ENCODE measurements around the gene PTGER3. TPM values are rescaled to one million over a fixed set of nuclear protein-coding genes. Genes with fewer than 3 reads are reported as not detected.

The PTGER3 gene
- total and polyA plus RNA-seq, 2 experiments from 2014 or later = 0.45 to 1.6 TPM

- ATAC-seq = no peak
- no peak overlapping the region for H3K27ac ChIP-seq (ENCODE audit: low read depth)
These were observed 2.1 kb downstream of the PTGER3 start for GRCh38 chr1:71045463-71046028.

More at GRCh38 chr1:71045463-71046028, 2.1 kb downstream of the PTGER3 start:
- H3K36me3 Mint-ChIP-seq (ENCODE audit: low read depth) = no peaks in the 10 kb centered on the region
- H3K4me3 ChIP-seq = no peak overlapping the region
- H2AFZ ChIP-seq = no peak overlapping the region
- H3K27me3 Mint-ChIP-seq (ENCODE audit: insufficient read depth, low read depth, poor library complexity) = peaks cover 25% of the 10 kb centered on the region
- no peak overlapping the region for H3K27ac Mint-ChIP-seq
- H3K27me3 ChIP-seq (ENCODE audit: insufficient read depth) = peaks cover 31% of the 10 kb centered on the region
- peaks cover 9% of the 10 kb centered on the region; the same call in 1 of the 2 replicates for H3K4me1 ChIP-seq (ENCODE audit: insufficient read depth)
- H3K9me3 Mint-ChIP-seq = no peaks in the 10 kb centered on the region; the same call in 2 of the 3 replicates
- no peaks in the 10 kb centered on the region for H4K20me1 ChIP-seq (replicated peaks; ENCODE audit: insufficient read depth)
- H3K36me3 ChIP-seq (ENCODE audit: insufficient read depth) = no peaks in the 10 kb centered on the region
- DNase-seq (ENCODE audit: low spot score) = no peak
- peaks cover 7% of the 10 kb centered on the region; the same call in 2 of the 3 replicates for H3K4me1 Mint-ChIP-seq
- no peak overlapping the region for H3K4me2 ChIP-seq
- TF ChIP-seq, protein P1, sequence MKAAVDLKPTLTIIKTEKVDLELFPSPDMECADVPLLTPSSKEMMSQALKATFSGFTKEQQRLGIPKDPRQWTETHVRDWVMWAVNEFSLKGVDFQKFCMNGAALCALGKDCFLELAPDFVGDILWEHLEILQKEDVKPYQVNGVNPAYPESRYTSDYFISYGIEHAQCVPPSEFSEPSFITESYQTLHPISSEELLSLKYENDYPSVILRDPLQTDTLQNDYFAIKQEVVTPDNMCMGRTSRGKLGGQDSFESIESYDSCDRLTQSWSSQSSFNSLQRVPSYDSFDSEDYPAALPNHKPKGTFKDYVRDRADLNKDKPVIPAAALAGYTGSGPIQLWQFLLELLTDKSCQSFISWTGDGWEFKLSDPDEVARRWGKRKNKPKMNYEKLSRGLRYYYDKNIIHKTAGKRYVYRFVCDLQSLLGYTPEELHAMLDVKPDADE (IDR thresholded peaks at IDR 0.05) = no peak
- TF ChIP-seq EZH2phosphoT487 (IDR thresholded peaks at IDR 0.05; ENCODE audit: unreplicated experiment) = no peak
- TF ChIP-seq, protein P2, sequence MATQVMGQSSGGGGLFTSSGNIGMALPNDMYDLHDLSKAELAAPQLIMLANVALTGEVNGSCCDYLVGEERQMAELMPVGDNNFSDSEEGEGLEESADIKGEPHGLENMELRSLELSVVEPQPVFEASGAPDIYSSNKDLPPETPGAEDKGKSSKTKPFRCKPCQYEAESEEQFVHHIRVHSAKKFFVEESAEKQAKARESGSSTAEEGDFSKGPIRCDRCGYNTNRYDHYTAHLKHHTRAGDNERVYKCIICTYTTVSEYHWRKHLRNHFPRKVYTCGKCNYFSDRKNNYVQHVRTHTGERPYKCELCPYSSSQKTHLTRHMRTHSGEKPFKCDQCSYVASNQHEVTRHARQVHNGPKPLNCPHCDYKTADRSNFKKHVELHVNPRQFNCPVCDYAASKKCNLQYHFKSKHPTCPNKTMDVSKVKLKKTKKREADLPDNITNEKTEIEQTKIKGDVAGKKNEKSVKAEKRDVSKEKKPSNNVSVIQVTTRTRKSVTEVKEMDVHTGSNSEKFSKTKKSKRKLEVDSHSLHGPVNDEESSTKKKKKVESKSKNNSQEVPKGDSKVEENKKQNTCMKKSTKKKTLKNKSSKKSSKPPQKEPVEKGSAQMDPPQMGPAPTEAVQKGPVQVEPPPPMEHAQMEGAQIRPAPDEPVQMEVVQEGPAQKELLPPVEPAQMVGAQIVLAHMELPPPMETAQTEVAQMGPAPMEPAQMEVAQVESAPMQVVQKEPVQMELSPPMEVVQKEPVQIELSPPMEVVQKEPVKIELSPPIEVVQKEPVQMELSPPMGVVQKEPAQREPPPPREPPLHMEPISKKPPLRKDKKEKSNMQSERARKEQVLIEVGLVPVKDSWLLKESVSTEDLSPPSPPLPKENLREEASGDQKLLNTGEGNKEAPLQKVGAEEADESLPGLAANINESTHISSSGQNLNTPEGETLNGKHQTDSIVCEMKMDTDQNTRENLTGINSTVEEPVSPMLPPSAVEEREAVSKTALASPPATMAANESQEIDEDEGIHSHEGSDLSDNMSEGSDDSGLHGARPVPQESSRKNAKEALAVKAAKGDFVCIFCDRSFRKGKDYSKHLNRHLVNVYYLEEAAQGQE (IDR thresholded peaks at IDR 0.05; ENCODE audit: unreplicated experiment) = no peak
- no peak for TF ChIP-seq ZNF331 (CRISPR knock-in tag; IDR thresholded peaks at IDR 0.05; ENCODE audit: low read depth)
- TF ChIP-seq EZH2 (IDR thresholded peaks at IDR 0.05; ENCODE audit: low read depth, unreplicated experiment) = no peak
- TF ChIP-seq POLR2AphosphoS5 (IDR thresholded peaks at IDR 0.05; ENCODE audit: low read depth) = no peak
- no peak for TF ChIP-seq CREB1 (CRISPR knock-in tag; IDR thresholded peaks at IDR 0.05; ENCODE audit: low read depth)
- no peak for TF ChIP-seq NANOG (IDR thresholded peaks at IDR 0.05; ENCODE audit: borderline replicate concordance)
- TF ChIP-seq JUNB (IDR thresholded peaks at IDR 0.05; ENCODE audit: unreplicated experiment) = no peak
- TF ChIP-seq CTCF (conservative IDR thresholded peaks at IDR 0.05; ENCODE audit: low read depth in 2 of 2) = no peak
- no peak for TF ChIP-seq STAT1 (IDR thresholded peaks at IDR 0.05; ENCODE audit: unreplicated experiment)
- TF ChIP-seq ZNF114 (CRISPR knock-in tag; IDR thresholded peaks at IDR 0.05) = no peak
- no peak for TF ChIP-seq ZNF462 (CRISPR knock-in tag; IDR thresholded peaks at IDR 0.05)
- no peak overlapping the region for H3K4me3 Mint-ChIP-seq
- no peaks in the 10 kb centered on the region for H3K9me2 ChIP-seq (ENCODE audit: insufficient read depth)
- no peaks in the 10 kb centered on the region for H3F3A ChIP-seq (replicated peaks; ENCODE audit: low read depth)
- no peaks in the 10 kb centered on the region for H3K79me2 ChIP-seq (replicated peaks; ENCODE audit: insufficient read depth)

All from GM23338 (cell line).